CD4-positive, alpha-beta memory T cell (primary cell): ENCODE results near the gene RTKN2. TPM values are rescaled to one million over a fixed set of nuclear protein-coding genes. Genes with fewer than 3 reads are reported as not detected.
A peak's percentile ranks its signal among the peaks of the same experiment; 100 is the strongest.

ENCODE experiments used
- CTCF ChIA-PET: fragments of 350-600 bp; sonication (Branson Sonifier 250); formaldehyde crosslinking; loops from one replicate; lab custom pipeline; 2021; ENCODE audit warnings: inconsistent platforms; ENCODE audit not compliant: partially characterized antibody; lab: Charles Lee
- POLR2A ChIA-PET: fragments of 350-600 bp; sonication (Branson Sonifier 250); formaldehyde crosslinking; loops from one replicate; lab custom pipeline; 2021; ENCODE audit not compliant: partially characterized antibody; lab: Charles Lee
- DNase-seq, 5 donors: peaks; one replicate each; pipeline versions ENCODE4 v3.0.0 to v3.0.0-alpha.2; 2020 to 2022; ENCODE audit warnings: mixed read lengths in 1 of 5
- H3K27ac ChIP-seq: one replicate; pipeline ENCODE4 v1.7.0; 2013; ENCODE audit warnings: low read depth, low read length
- H3K27me3 ChIP-seq: 2 replicates; pipeline ENCODE4 v1.7.0; 2013; ENCODE audit warnings: mild to moderate bottlenecking, low read length, moderate library complexity; ENCODE audit not compliant: insufficient read depth
- H3K36me3 ChIP-seq: 2 replicates; pipeline ENCODE4 v1.7.0; 2013; ENCODE audit warnings: mild to moderate bottlenecking, low read length, moderate library complexity; ENCODE audit not compliant: insufficient read depth
- H3K4me1 ChIP-seq: 2 replicates; pipeline ENCODE4 v1.7.0; 2013; ENCODE audit warnings: mild to moderate bottlenecking, low read length, moderate library complexity; ENCODE audit not compliant: insufficient read depth
- H3K4me3 ChIP-seq, 2 donors: one replicate each; pipeline ENCODE4 v1.7.0; 2013; ENCODE audit warnings: low read length in 2 of 2, mild to moderate bottlenecking in 1 of 2
- H3K9me3 ChIP-seq, 2 donors: one replicate each; pipeline ENCODE4 v1.7.0; 2013; ENCODE audit warnings: low read length in 2 of 2, control low read depth in 1 of 2; ENCODE audit not compliant: control insufficient read depth in 1 of 2
- H3K27ac Mint-ChIP-seq, 7 donors: one replicate each; pipeline ENCODE4 v1.8.0; 2020 to 2021; ENCODE audit warnings: mixed read lengths in 7 of 7, mild to moderate bottlenecking in 6 of 7, inconsistent platforms in 3 of 7, moderate library complexity in 3 of 7
- H3K27me3 Mint-ChIP-seq, 2 donors: one replicate each; pipeline ENCODE4 v1.8.0; 2020 to 2021; ENCODE audit warnings: mixed read lengths in 2 of 2
- H3K36me3 Mint-ChIP-seq, 2 donors: one replicate each; pipeline ENCODE4 v1.8.0; 2020 to 2021; ENCODE audit warnings: mixed read lengths in 2 of 2, inconsistent platforms in 1 of 2, mild to moderate bottlenecking in 1 of 2
- H3K4me1 Mint-ChIP-seq, 4 donors: one replicate each; pipeline ENCODE4 v1.8.0; 2020 to 2021; ENCODE audit warnings: mixed read lengths in 4 of 4, mild to moderate bottlenecking in 1 of 4
- H3K4me3 Mint-ChIP-seq, 8 donors: one replicate each; pipeline ENCODE4 v1.8.0; 2020 to 2021; ENCODE audit warnings: mixed read lengths in 8 of 8, mild to moderate bottlenecking in 7 of 8, moderate library complexity in 6 of 8, inconsistent platforms in 3 of 8
- H3K9me3 Mint-ChIP-seq, 8 donors: one replicate each; pipeline ENCODE4 v1.8.0; 2020 to 2021; ENCODE audit warnings: mixed read lengths in 8 of 8, mild to moderate bottlenecking in 5 of 8, inconsistent platforms in 3 of 8, moderate library complexity in 1 of 8
- intact Hi-C: fragments of 100-400 bp; cut with micrococcal nuclease; formaldehyde crosslinking; loops from one replicate; pipeline ENCODE4 v1.15.1; 2023
- polyA plus RNA-seq, 2 donors: library from polyadenylated mRNA; unstranded; fragments of 300-500 nt; fragmentation: Illumina TruSeq; gene quantifications; one replicate each; pipeline ENCODE4 v1.2.3, GENCODE V29; 2021
- total RNA-seq, 2 experiments: library from RNA; stranded (reverse); gene quantifications; one replicate each; pipeline ENCODE4 v1.2.3, GENCODE V29; 2021

The RTKN2 gene
- total and polyA plus RNA-seq, 4 experiments from 2014 or later, result 3.2 to 12.2 (median 8.2) TPM

DNA sequence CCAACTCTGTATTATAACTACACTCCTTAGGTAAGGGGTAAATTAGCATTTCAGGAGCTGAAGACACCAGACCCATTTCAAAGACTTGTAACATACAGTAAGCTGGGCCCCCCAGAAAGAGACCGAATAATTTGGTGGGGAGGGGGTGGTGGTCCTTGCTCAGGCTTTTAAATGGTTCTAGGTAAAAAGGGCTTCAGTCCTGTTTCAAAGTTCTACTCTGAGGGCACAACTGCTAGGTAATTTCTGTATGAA, 73.0 kb downstream of the RTKN2 start:
- H3K27me3 Mint-ChIP-seq, result no peaks in the 10 kb centered on the region
- H3K4me3 Mint-ChIP-seq, result peak overlapping the region in 1 of 8 donors; percentile 21
- Histone ChIP-seq H3K4me3 (no peak overlapping the region), H3K9me3 (no peaks in the 10 kb centered on the region), H3K4me1 (peaks cover 30% of the 10 kb centered on the region), H3K36me3 (no peaks in the 10 kb centered on the region), H3K27ac (no peak overlapping the region), H3K27me3 (no peaks in the 10 kb centered on the region)
- H3K9me3 Mint-ChIP-seq, result no peaks in the 10 kb centered on the region
- intact Hi-C loops, result no loop called here
- H3K36me3 Mint-ChIP-seq, result no peaks in the 10 kb centered on the region
- ChIA-PET CTCF (interaction anchor here (0.7 to 2.3 kb wide), 10 partner anchors 9 to 299 kb away, joined by 3 to 16 read pairs (median 3); no protein-coding TSS in a partner anchor), POLR2A (interaction anchor here (0.6 to 2.9 kb wide), 3 partner anchors 10 to 145 kb away, joined by 3 to 11 read pairs (median 3); no protein-coding TSS in a partner anchor)
- peak overlapping the region in 2 of 7 donors; percentile 6 to 83 for H3K27ac Mint-ChIP-seq
- H3K4me1 Mint-ChIP-seq, result peaks cover 12 to 20% (median 13%) of the 10 kb centered on the region in 4 donors
- DNase-seq, result no peak

DNA sequence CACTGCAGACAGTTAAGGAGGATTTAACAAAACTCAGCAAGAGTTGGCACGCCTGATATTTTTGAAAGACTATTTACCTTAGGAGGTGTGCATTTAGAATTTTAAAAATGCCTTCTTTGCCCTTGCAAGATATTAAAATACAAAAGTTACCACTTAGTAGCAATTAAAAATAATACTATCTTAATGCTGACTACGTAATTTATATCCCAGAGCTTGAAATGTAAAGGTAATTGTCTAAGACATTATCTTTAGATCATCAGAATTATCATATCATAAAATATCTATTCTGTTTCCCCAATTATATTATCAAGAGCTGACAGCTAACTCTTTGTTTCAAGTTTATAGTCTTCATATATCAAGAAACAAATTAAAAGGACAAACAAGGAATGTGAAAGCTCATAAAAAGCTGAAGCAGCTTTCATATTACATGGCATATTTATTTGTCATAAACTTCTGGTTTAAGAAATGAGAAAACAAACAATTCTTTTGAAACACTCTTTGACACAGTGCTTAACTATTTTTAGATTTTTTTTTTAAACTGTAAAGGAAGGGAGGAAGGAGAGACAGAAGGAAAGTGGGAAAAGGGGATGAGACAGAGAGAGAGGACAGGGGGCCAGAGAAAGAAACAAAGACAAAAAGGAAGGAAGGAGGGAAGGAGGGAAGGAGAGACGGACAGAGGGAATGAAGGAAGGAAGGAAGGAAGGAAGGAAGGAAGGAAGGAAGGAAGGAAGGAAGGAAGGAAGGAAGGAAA, 73.5 kb downstream of the RTKN2 start:
- peaks cover 30% of the 10 kb centered on the region for H3K4me1 ChIP-seq
- DNase-seq, result no peak
- Mint-ChIP-seq H3K9me3 (no peaks in the 10 kb centered on the region), H3K4me1 (peaks cover 12 to 20% (median 13%) of the 10 kb centered on the region in 4 donors), H3K27ac (peak overlapping the region in 3 of 7 donors; percentile 60 to 83 (median 82)), H3K27me3 (no peaks in the 10 kb centered on the region), H3K4me3 (peak overlapping the region in 1 of 8 donors; percentile 21), H3K36me3 (no peaks in the 10 kb centered on the region)
- H3K27me3 ChIP-seq, result no peaks in the 10 kb centered on the region
- ChIA-PET POLR2A (interaction anchor here (0.6 to 2.9 kb wide), 4 partner anchors 10 to 156 kb away, joined by 3 to 11 read pairs (median 4); no protein-coding TSS in a partner anchor), CTCF (interaction anchor here (0.7 to 2.3 kb wide), 10 partner anchors 9 to 298 kb away, joined by 3 to 16 read pairs (median 3); no protein-coding TSS in a partner anchor)
- no peak overlapping the region for H3K27ac ChIP-seq
- H3K4me3 ChIP-seq, result no peak overlapping the region
- H3K36me3 ChIP-seq, result no peaks in the 10 kb centered on the region
- intact Hi-C loops, result no loop called here
- no peaks in the 10 kb centered on the region for H3K9me3 ChIP-seq

DNA sequence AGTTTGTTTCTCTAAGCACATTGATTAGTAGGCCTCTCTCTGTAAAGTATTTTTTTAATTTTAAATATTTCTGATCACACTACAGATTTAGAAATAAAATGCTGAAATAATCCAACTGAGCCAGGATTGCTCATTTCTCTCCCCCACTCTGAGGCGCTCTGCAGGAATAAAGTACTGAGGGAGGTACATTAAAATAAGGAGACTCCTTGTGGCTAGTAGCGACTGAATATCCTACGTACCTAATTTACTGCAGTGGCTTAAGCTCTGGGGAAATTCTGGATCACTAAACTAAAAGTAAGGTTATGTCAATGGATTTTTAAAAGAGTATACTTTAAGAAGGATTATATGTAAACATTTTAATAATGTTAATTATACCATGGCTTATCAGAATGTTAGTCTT, 75.2 kb downstream of the RTKN2 start:
- POLR2A ChIA-PET, result interaction anchor here (1.7 kb wide), 1 partner anchor 10 kb away, joined by 4 read pairs; no protein-coding TSS in a partner anchor
- intact Hi-C loops, result loop anchor here (1.0 kb wide), 1 partner anchor 9 kb away; no protein-coding TSS in a partner anchor
- H3K27ac Mint-ChIP-seq, result no peak overlapping the region

DNA sequence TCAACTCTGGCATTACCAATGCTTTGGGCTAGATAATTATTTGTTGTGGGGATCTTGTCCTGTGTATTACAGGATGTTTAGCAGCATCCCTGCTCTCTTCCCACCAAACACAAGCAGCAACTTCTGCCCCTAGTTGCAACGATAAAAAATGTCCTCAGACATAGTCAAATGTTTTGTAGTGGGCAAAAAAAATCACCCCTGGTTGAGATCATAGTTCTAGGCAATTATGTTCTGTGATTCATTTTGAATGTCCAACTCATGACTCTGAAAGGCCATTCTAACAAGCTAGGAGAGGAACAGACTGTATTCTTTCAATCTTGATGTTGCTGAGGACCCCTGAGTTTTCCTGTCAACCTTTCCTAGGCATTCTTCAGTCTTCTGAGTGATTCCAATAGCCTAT, 79.5 kb downstream of the RTKN2 start:
- peak overlapping the region in 2 of 7 donors; percentile 43 to 57 for H3K27ac Mint-ChIP-seq
- no peak overlapping the region for H3K4me3 ChIP-seq
- H3K4me1 ChIP-seq, result peaks cover 40% of the 10 kb centered on the region
- no peaks in the 10 kb centered on the region for H3K9me3 ChIP-seq
- H3K4me1 Mint-ChIP-seq, result peaks cover 34 to 39% (median 37%) of the 10 kb centered on the region in 4 donors
- H3K4me3 Mint-ChIP-seq, result no peak overlapping the region
- no peak overlapping the region for H3K27ac ChIP-seq
- CTCF ChIA-PET, result interaction anchor here (0.9 kb wide), 1 partner anchor 56 kb away, joined by 3 read pairs; no protein-coding TSS in a partner anchor
- POLR2A ChIA-PET, result no interaction called here
- intact Hi-C loops, result no loop called here
- DNase-seq, result no peak
- no peaks in the 10 kb centered on the region for H3K27me3 ChIP-seq
- H3K9me3 Mint-ChIP-seq, result peaks cover 0 to 2% (median 0%) of the 10 kb centered on the region in 8 donors
- no peaks in the 10 kb centered on the region for H3K36me3 Mint-ChIP-seq
- H3K27me3 Mint-ChIP-seq, result no peaks in the 10 kb centered on the region
- no peaks in the 10 kb centered on the region for H3K36me3 ChIP-seq

More for the DNA sequence above, 75.2 kb downstream of the RTKN2 start:
- peaks cover 0 to under 1% (median 0%) of the 10 kb centered on the region in 8 donors for H3K9me3 Mint-ChIP-seq
- DNase-seq, result no peak
- Histone ChIP-seq H3K27ac (no peak overlapping the region), H3K36me3 (no peaks in the 10 kb centered on the region), H3K4me3 (no peak overlapping the region), H3K4me1 (peaks cover 16% of the 10 kb centered on the region), H3K27me3 (no peaks in the 10 kb centered on the region), H3K9me3 (no peaks in the 10 kb centered on the region)
- H3K27me3 Mint-ChIP-seq, result no peaks in the 10 kb centered on the region
- H3K4me1 Mint-ChIP-seq, result peaks cover 9 to 19% (median 13%) of the 10 kb centered on the region in 4 donors
- CTCF ChIA-PET, result no interaction called here
- no peaks in the 10 kb centered on the region for H3K36me3 Mint-ChIP-seq
- H3K4me3 Mint-ChIP-seq, result no peak overlapping the region

DNA sequence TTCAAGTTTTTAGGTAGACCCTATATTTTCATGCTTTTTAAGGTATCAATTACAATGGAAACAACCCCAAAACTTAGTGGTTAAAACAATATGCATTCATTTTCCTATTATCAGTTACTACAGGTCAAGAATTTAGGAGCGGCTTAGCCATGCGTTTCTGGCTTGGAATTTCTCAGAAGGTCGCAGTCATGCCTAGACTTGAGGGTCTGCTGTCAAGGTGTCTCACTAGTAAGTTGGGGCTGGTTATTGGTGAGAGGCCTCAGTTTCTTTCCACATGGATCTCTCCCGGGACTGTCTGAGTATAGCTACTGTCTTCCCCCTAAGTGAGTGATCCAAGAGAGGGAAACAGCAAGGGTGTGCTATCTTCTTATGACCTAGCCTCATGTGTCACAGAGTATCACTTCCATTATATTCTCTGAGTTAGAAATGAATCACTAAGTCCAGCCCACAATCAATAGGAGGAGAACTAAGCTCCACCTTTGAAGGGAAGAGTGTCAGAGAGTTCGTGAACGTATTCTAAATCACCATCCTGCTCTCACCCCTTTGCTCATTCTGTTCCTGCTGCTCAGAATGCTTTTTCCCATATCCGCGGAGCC, 80.5 kb downstream of the RTKN2 start:
- Mint-ChIP-seq H3K27me3 (no peaks in the 10 kb centered on the region), H3K27ac (peak overlapping the region in 5 of 7 donors; percentile 10 to 85 (median 32)), H3K36me3 (no peaks in the 10 kb centered on the region), H3K4me3 (peak overlapping the region in 1 of 8 donors; percentile 8), H3K4me1 (peaks cover 41 to 49% (median 47%) of the 10 kb centered on the region in 4 donors), H3K9me3 (peaks cover 0 to 4% (median 0%) of the 10 kb centered on the region in 8 donors)
- no peaks in the 10 kb centered on the region for H3K9me3 ChIP-seq
- no peak overlapping the region for H3K27ac ChIP-seq
- H3K36me3 ChIP-seq, result no peaks in the 10 kb centered on the region
- DNase-seq, result no peak
- ChIA-PET POLR2A (interaction anchor here (0.6 to 1.5 kb wide), 3 partner anchors 52 to 141 kb away, joined by 4 read pairs; no protein-coding TSS in a partner anchor), CTCF (interaction anchor here (0.9 kb wide), 1 partner anchor 57 kb away, joined by 3 read pairs; no protein-coding TSS in a partner anchor)
- no peak overlapping the region for H3K4me3 ChIP-seq
- intact Hi-C loops, result no loop called here
- no peaks in the 10 kb centered on the region for H3K27me3 ChIP-seq
- H3K4me1 ChIP-seq, result peaks cover 47% of the 10 kb centered on the region

DNA sequence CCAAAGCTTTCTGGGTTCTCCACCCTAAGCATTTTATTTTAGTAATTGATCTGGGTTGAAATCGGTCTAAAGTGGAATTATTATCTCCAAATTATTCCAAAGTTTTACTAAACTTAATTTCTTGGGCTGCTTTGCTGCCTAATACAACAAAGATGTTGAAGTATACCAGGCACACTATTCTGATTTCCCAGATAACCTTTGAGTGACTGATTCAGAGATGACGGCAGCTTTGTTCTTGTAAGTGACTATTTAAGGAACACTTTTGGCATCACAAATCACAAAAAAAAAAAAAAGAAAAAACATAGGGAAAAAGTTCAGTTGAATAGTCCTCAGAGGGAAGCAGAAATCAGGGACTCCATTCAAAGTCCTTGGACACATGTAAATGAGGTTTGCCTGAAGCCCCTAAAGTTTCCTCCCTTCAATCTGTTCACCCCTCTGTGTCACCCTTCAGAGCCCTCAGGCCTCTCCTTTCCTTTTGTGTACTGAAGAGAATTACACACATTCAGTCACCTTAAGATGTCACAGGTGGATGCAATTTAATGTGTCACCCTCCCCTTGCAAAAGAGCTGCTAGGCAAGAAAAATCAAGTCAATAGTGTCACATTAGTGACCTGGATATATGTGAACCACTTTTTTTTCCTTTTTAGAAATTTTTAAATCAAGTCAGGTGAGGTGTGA, 81.5 kb downstream of the RTKN2 start:
- POLR2A ChIA-PET, result interaction anchor here (0.7 to 2.0 kb wide), 6 partner anchors 15 to 158 kb away, joined by 3 to 5 read pairs (median 4); no protein-coding TSS in a partner anchor
- peak overlapping the region; percentile 10 to 85 (median 57) for H3K27ac Mint-ChIP-seq
- no peak overlapping the region for H3K4me3 ChIP-seq
- CTCF ChIA-PET, result interaction anchor here (1.4 to 4.0 kb wide), 4 partner anchors 58 to 290 kb away, joined by 3 to 26 read pairs (median 6); no protein-coding TSS in a partner anchor
- H3K9me3 Mint-ChIP-seq, result peaks cover 0 to 4% (median under 1%) of the 10 kb centered on the region in 8 donors
- intact Hi-C loops, result no loop called here
- H3K27ac ChIP-seq, result no peak overlapping the region
- peak overlapping the region in 5 of 8 donors; percentile 5 to 80 (median 56) for H3K4me3 Mint-ChIP-seq
- no peak for DNase-seq
- H3K4me1 Mint-ChIP-seq, result peaks cover 45 to 58% (median 53%) of the 10 kb centered on the region in 4 donors
- no peaks in the 10 kb centered on the region for H3K36me3 ChIP-seq
- H3K27me3 ChIP-seq, result no peaks in the 10 kb centered on the region
- H3K4me1 ChIP-seq, result peaks cover 57% of the 10 kb centered on the region
- no peaks in the 10 kb centered on the region for H3K9me3 ChIP-seq
- no peaks in the 10 kb centered on the region for H3K27me3 Mint-ChIP-seq
- no peaks in the 10 kb centered on the region for H3K36me3 Mint-ChIP-seq
